Measurements from ENCODE around the gene TNRC6A. TPM values are rescaled to one million over a fixed set of nuclear protein-coding genes. Genes with fewer than 3 reads are reported as not detected.

Gene TNRC6A
- total RNA-seq, 2 donors from 2014 or later, result 23.5 to 24.4 TPM

DNA sequence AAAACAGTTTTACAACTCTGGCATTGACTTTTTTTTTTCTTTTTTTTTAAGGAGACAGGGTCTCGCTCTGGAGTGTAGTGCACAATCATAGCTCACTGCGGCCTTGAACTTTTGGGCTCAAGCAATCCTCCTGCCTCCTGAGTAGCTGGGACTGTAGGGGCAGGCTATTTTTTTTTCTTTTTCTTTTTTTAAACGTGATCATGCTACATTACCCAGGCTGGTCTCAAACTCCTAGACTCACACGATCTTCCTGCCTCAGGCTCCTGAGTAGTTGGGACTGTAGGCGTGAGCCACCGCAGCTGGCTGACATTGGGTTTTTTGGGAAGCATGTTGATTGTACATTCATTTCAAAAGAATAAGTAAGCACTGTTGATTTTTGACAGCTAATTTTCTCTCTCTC lies 32.1 kb downstream of the TNRC6A start:
- no peak for DNase-seq (ENCODE audit: low spot score)
- TF ChIP-seq CTCF (IDR thresholded peaks at IDR 0.05), result no peak
- Histone ChIP-seq H3K27ac (no peak overlapping the region), H3K9me3 (no peaks in the 10 kb centered on the region), H3K36me3 (peaks cover 7% of the 10 kb centered on the region), H3K4me1 (peaks cover 0 to 32% of the 10 kb centered on the region in 2 donors), H3K4me3 (no peak overlapping the region), H3K27me3 (no peaks in the 10 kb centered on the region)

- H3K4me3 ChIP-seq, result no peak overlapping the region
- no peak for TF ChIP-seq CTCF (IDR thresholded peaks at IDR 0.05)
- DNase-seq (ENCODE audit: low spot score), result no peak
- no peaks in the 10 kb centered on the region for H3K9me3 ChIP-seq
- peaks cover 15% of the 10 kb centered on the region for H3K36me3 ChIP-seq
- H3K27me3 ChIP-seq, result no peaks in the 10 kb centered on the region
- H3K27ac ChIP-seq, result peak overlapping the region in 1 of 2 donors; percentile 32
- H3K4me1 ChIP-seq, result peaks cover 0 to 34% of the 10 kb centered on the region in 2 donors
Observed at GRCh38 chr16:24764916-24765315, 35.5 kb downstream of the TNRC6A start.

DNA sequence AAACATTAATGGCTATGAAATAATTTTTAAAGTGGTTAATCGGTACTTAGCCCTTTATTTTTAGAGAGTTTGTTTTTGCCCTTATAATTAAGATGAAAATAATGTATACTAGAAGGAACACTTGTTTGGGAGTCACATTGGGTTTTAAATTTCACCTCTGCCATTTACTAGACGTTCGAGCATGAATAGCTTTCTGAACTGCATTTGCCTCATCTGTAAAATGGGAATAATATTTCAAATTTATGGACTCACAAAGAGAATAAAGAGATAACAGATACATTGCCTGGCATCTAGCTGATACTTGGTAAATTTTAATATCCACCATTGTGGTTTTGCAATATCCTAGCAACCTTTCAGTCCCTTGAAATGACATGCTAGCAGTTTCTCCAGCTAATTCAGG lies 36.6 kb downstream of the TNRC6A start:
- peaks cover 15% of the 10 kb centered on the region for H3K36me3 ChIP-seq
- no peaks in the 10 kb centered on the region for H3K9me3 ChIP-seq
- no peak for TF ChIP-seq CTCF (IDR thresholded peaks at IDR 0.05)
- no peaks in the 10 kb centered on the region for H3K27me3 ChIP-seq
- no peak for DNase-seq (ENCODE audit: low spot score)
- H3K27ac ChIP-seq, result no peak overlapping the region
- H3K4me1 ChIP-seq, result peaks cover 0 to 34% of the 10 kb centered on the region in 2 donors
- H3K4me3 ChIP-seq, result no peak overlapping the region

DNA sequence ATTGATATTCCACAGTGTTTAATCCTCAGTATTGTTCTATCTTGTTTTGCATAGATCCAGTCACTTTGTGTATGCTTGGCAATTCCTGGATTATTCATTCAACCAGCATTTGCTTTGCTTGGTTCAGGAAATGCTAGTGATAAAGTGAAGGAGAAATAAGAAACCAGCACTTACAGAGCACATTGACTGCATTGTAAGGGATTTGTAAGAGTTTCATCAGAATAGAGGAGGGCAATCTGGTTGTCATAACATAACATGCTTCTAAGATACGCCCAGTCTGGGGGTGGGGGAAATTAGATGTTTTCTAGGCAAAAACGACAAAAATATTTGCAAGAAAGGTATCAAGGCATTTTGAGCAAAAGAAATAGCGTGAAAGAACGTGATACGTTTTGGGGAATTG lies 40.4 kb downstream of the TNRC6A start:
- Histone ChIP-seq H3K27ac (no peak overlapping the region), H3K36me3 (peaks cover 8% of the 10 kb centered on the region), H3K27me3 (no peaks in the 10 kb centered on the region), H3K4me3 (no peak overlapping the region), H3K9me3 (no peaks in the 10 kb centered on the region), H3K4me1 (peaks cover 0 to 18% of the 10 kb centered on the region in 2 donors)
- no peak for DNase-seq (ENCODE audit: low spot score)
- no peak for TF ChIP-seq CTCF (IDR thresholded peaks at IDR 0.05)

- no peak for TF ChIP-seq CTCF (IDR thresholded peaks at IDR 0.05)
- H3K36me3 ChIP-seq, result peaks cover 8% of the 10 kb centered on the region
- DNase-seq (ENCODE audit: low spot score), result no peak
- no peaks in the 10 kb centered on the region for H3K9me3 ChIP-seq
- H3K4me3 ChIP-seq, result no peak overlapping the region
- no peak overlapping the region for H3K27ac ChIP-seq
- H3K27me3 ChIP-seq, result no peaks in the 10 kb centered on the region
- H3K4me1 ChIP-seq, result peaks cover 0 to 26% of the 10 kb centered on the region in 2 donors
Observed at GRCh38 chr16:24771132-24771778, 41.8 kb downstream of the TNRC6A start.

DNA sequence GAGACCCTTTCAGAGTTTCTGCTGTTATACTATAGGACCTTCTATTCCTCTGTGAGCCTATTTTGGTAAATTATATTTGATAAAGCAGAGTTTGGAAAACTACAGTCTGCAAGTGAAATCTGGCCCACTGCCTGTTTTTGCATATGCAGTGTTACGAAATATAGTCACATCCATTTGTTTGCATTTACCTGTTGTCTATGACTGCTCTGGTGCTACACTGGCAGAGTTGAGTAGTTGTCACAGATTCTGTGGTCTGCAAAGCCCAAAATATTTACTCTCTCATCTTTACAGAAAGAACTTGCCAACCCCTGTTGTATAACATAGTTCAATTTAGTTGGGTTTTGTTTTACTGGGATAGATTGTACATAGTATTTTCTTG lies 42.3 kb downstream of the TNRC6A start:
- no peak for TF ChIP-seq CTCF (IDR thresholded peaks at IDR 0.05)
- DNase-seq (ENCODE audit: low spot score), result no peak
- Histone ChIP-seq H3K27me3 (no peaks in the 10 kb centered on the region), H3K9me3 (no peaks in the 10 kb centered on the region), H3K27ac (no peak overlapping the region), H3K36me3 (peaks cover 7% of the 10 kb centered on the region), H3K4me3 (no peak overlapping the region), H3K4me1 (peaks cover 0 to 32% of the 10 kb centered on the region in 2 donors)

All from right atrium auricular region (tissue), 2 donors.